Esophagus squamous epithelium (tissue), 5 donors: ENCODE measurements around the gene ZNF620. TPM values are rescaled to one million over a fixed set of nuclear protein-coding genes. Genes with fewer than 3 reads are reported as not detected.

Source experiments
- DNase-seq: peaks from one replicate; lab custom pipeline; 2025; lab: John Stamatoyannopoulos, UW
- H3K27ac ChIP-seq, 4 donors: fragments of 200-600 bp; sonication (generic); one replicate each; pipeline ENCODE4 v1.5.1; 2016 to 2019; ENCODE audit warnings: mild to moderate bottlenecking in 1 of 4
- H3K27me3 ChIP-seq, 4 donors: fragments of 200-600 bp; sonication (generic); 1 replicate in 3 of 4; 2 replicates in 1 of 4; pipeline versions ENCODE4 v1.5.1 to v1.6.0; 2017 to 2021; ENCODE audit warnings: antibody characterized with exemption in 1 of 4
- H3K36me3 ChIP-seq, 3 donors: fragments of 200-600 bp; sonication (generic); one replicate each; pipeline ENCODE4 v1.5.1; 2016 to 2019
- H3K4me1 ChIP-seq, 3 donors: fragments of 200-600 bp; sonication (generic); one replicate each; pipeline ENCODE4 v1.5.1; 2017 to 2019
- H3K4me3 ChIP-seq, 4 donors: fragments of 200-600 bp; sonication (generic); 1 replicate in 3 of 4; 2 replicates in 1 of 4; pipeline ENCODE4 v1.5.1; 2016 to 2019; ENCODE audit warnings: mild to moderate bottlenecking in 2 of 4, moderate library complexity in 1 of 4
- H3K9me3 ChIP-seq, 3 donors: fragments of 200-600 bp; sonication (generic); one replicate each; pipeline ENCODE4 v1.5.1; 2016 to 2019
- CTCF ChIP-seq, 6 experiments: fragments of 450-650 bp in 4 of 6; fragments of 200-600 bp in 2 of 6; sonication (generic) in 2 of 6; IDR thresholded peaks; one replicate each; pipeline ENCODE4 v1.5.1; 2016 to 2019; ENCODE audit warnings: antibody characterized with exemption in 6 of 6, mild to moderate bottlenecking in 4 of 6, moderate library complexity in 4 of 6
- POLR2A ChIP-seq, 4 donors: fragments of 450-650 bp; IDR thresholded peaks; one replicate each; pipeline ENCODE4 v1.6.1; 2017; ENCODE audit warnings: antibody characterized with exemption in 4 of 4, mild to moderate bottlenecking in 4 of 4, moderate library complexity in 3 of 4
- WGBS, 2 donors: methylation state at CpG; one replicate each; pipeline ENCODE4 v1.1.5; 2018; 5-methylcytosine and 5-hydroxymethylcytosine counted together
- intact Hi-C: fragments of 100-400 bp; cut with DNase I; formaldehyde crosslinking; loops from one replicate; pipeline ENCODE4 v1.15.0; 2022
- total RNA-seq, 4 donors: library from RNA; depleted of rRNA; stranded (reverse); fragments of >200 nt; gene quantifications; one replicate each; pipeline ENCODE4 v1.1.0, GENCODE V29; 2016
- donor health status: DM: yes; HTN: yes; CAD: no.

ZNF620 gene
- total RNA-seq, 4 donors from 2014 or later, result 0.26 to 1.3 (median 0.56) TPM; not detected in 1

- peak overlapping the region in 3 of 4 donors; percentile 64 to 81 (median 78) for H3K27ac ChIP-seq
- no peaks in the 10 kb centered on the region for H3K9me3 ChIP-seq
- no peak for DNase-seq
- TF ChIP-seq POLR2A (IDR thresholded peaks at IDR 0.05) (no peak), CTCF (IDR thresholded peaks at IDR 0.05) (no peak)
- H3K27me3 ChIP-seq, result no peaks in the 10 kb centered on the region
- H3K4me1 ChIP-seq, result peaks cover 5 to 22% (median 5%) of the 10 kb centered on the region in 3 donors
- 60 to 64% methylated on average over 5 of the region's 5 CpGs for WGBS, 2 donors
- H3K36me3 ChIP-seq, result no peaks in the 10 kb centered on the region
- intact Hi-C loops, result no loop called here
- peak overlapping the region in 3 of 4 donors; percentile 58 to 73 (median 58) for H3K4me3 ChIP-seq
These were observed 1.0 kb upstream of the ZNF620 start for GRCh38 chr3:40504636-40505430.

- DNase-seq, result no peak
- H3K9me3 ChIP-seq, result no peaks in the 10 kb centered on the region
- H3K4me3 ChIP-seq, result no peak overlapping the region
- H3K36me3 ChIP-seq, result peaks cover 0 to 19% (median 0%) of the 10 kb centered on the region in 3 donors
- H3K27ac ChIP-seq, result no peak overlapping the region
- intact Hi-C loops, result no loop called here
- peaks cover 0 to 6% (median 5%) of the 10 kb centered on the region in 3 donors for H3K4me1 ChIP-seq
- no peaks in the 10 kb centered on the region for H3K27me3 ChIP-seq
- WGBS, 2 donors, result 100% methylated on average over 1 of the region's 1 CpG
- no peak for TF ChIP-seq POLR2A (IDR thresholded peaks at IDR 0.05)
- no peak for TF ChIP-seq CTCF (IDR thresholded peaks at IDR 0.05)
These were observed 5.3 kb downstream of the ZNF620 start for GRCh38 chr3:40511031-40511718.

- no peaks in the 10 kb centered on the region for H3K27me3 ChIP-seq
- H3K4me1 ChIP-seq, result no peaks in the 10 kb centered on the region
- no peak overlapping the region for H3K27ac ChIP-seq
- no peaks in the 10 kb centered on the region for H3K9me3 ChIP-seq
- intact Hi-C loops, result no loop called here
- peaks cover 0 to 26% (median 0%) of the 10 kb centered on the region in 3 donors for H3K36me3 ChIP-seq
- 85 to 96% methylated on average over 5 of the region's 5 CpGs for WGBS, 2 donors
- TF ChIP-seq CTCF (IDR thresholded peaks at IDR 0.05), result no peak
- TF ChIP-seq POLR2A (IDR thresholded peaks at IDR 0.05), result no peak
- no peak for DNase-seq
- no peak overlapping the region for H3K4me3 ChIP-seq
These were observed 10.4 kb downstream of the ZNF620 start for GRCh38 chr3:40516201-40516600.

GRCh38 chr3:40518067-40518466, 12.2 kb downstream of the ZNF620 start:
- no peak overlapping the region for H3K4me3 ChIP-seq
- DNase-seq, result no peak
- TF ChIP-seq CTCF (IDR thresholded peaks at IDR 0.05) (no peak), POLR2A (IDR thresholded peaks at IDR 0.05) (no peak)
- no peaks in the 10 kb centered on the region for H3K4me1 ChIP-seq
- intact Hi-C loops, result no loop called here
- H3K9me3 ChIP-seq, result no peaks in the 10 kb centered on the region
- WGBS, 2 donors, result 50% methylated on average over 1 of the region's 1 CpG
- no peak overlapping the region for H3K27ac ChIP-seq
- H3K27me3 ChIP-seq, result no peaks in the 10 kb centered on the region
- peaks cover 0 to 13% (median 0%) of the 10 kb centered on the region in 3 donors for H3K36me3 ChIP-seq

- no peaks in the 10 kb centered on the region for H3K9me3 ChIP-seq
- WGBS, 2 donors, result 86 to 100% methylated on average over 1 of the region's 1 CpG
- intact Hi-C loops, result no loop called here
- H3K4me1 ChIP-seq, result peaks cover 0 to 2% (median 0%) of the 10 kb centered on the region in 3 donors
- H3K36me3 ChIP-seq, result peaks cover 0 to 13% (median 0%) of the 10 kb centered on the region in 3 donors
- no peaks in the 10 kb centered on the region for H3K27me3 ChIP-seq
- TF ChIP-seq CTCF (IDR thresholded peaks at IDR 0.05) (no peak), POLR2A (IDR thresholded peaks at IDR 0.05) (no peak)
- no peak for DNase-seq
- H3K27ac ChIP-seq, result no peak overlapping the region
- no peak overlapping the region for H3K4me3 ChIP-seq
These were observed 13.0 kb downstream of the ZNF620 start for GRCh38 chr3:40518848-40519247.
